Bronchial epithelial cell (primary cell): Measurements from ENCODE around the gene RAB11FIP4. TPM values are rescaled to one million over a fixed set of nuclear protein-coding genes. Genes with fewer than 3 reads are reported as not detected.

Source experiments
- DNase-seq: peaks from one replicate; pipeline ENCODE4 v3.0.0-alpha.2; 2010; ENCODE audit warnings: low read depth
- FAIRE-seq: peaks from 2 replicates; lab custom pipeline; 2011; peaks lifted over from hg19 to GRCh38; lab: Jason Lieb, UNC
- H3K27me3 ChIP-seq: 2 replicates; pipeline ENCODE4 v1.5.1; 2011; ENCODE audit warnings: low read length; ENCODE audit not compliant: control insufficient read depth, insufficient read depth
- H3K36me3 ChIP-seq: 2 replicates; pipeline ENCODE4 v1.5.1; 2011; ENCODE audit warnings: low read length; ENCODE audit not compliant: control insufficient read depth, insufficient read depth
- H3K4me3 ChIP-seq: 2 replicates; pipeline ENCODE4 v1.5.1; 2011; ENCODE audit warnings: mild to moderate bottlenecking, low read depth, low read length, control low read depth
- CTCF ChIP-seq: IDR thresholded peaks from 2 replicates; pipeline ENCODE4 v1.5.1; 2011; ENCODE audit warnings: mild to moderate bottlenecking, moderate library complexity, low read length, control low read depth, inconsistent platforms; ENCODE audit not compliant: insufficient read depth, severe bottlenecking
- total RNA-seq: library from RNA; depleted of rRNA; stranded (reverse); fragments of >200 nt; gene quantifications from 2 replicates; pipeline ENCODE4 v1.2.1, GENCODE V29; 2014

Gene RAB11FIP4
- total RNA-seq, 1 donor from 2014 or later, result 17.6 TPM

DNA sequence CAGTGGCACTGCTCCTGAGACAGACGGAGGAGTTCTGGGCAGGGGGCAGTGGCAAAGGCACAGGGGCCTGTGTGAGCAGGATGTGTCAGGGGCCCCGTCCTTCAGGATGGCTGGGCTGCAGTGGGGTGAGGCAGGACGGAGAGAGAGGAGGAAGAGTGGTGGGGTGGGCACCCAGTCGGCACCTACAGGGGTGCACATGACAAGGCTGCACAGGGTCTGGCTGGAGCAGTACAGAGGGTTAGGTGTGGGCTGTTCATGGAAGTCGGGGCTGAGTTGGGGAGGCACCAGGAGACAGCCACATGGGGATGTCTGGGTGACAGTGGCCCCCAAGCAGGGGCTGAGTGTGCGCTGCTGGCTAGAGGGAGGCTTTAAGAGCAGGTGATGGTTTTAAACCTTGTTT, 106.0 kb downstream of the RAB11FIP4 start:
- DNase-seq (no peak), FAIRE-seq (no peak)
- H3K4me3 ChIP-seq, result no peak overlapping the region
- H3K27me3 ChIP-seq, result no peaks in the 10 kb centered on the region
- no peaks in the 10 kb centered on the region for H3K36me3 ChIP-seq
- TF ChIP-seq CTCF, result no peak

DNA sequence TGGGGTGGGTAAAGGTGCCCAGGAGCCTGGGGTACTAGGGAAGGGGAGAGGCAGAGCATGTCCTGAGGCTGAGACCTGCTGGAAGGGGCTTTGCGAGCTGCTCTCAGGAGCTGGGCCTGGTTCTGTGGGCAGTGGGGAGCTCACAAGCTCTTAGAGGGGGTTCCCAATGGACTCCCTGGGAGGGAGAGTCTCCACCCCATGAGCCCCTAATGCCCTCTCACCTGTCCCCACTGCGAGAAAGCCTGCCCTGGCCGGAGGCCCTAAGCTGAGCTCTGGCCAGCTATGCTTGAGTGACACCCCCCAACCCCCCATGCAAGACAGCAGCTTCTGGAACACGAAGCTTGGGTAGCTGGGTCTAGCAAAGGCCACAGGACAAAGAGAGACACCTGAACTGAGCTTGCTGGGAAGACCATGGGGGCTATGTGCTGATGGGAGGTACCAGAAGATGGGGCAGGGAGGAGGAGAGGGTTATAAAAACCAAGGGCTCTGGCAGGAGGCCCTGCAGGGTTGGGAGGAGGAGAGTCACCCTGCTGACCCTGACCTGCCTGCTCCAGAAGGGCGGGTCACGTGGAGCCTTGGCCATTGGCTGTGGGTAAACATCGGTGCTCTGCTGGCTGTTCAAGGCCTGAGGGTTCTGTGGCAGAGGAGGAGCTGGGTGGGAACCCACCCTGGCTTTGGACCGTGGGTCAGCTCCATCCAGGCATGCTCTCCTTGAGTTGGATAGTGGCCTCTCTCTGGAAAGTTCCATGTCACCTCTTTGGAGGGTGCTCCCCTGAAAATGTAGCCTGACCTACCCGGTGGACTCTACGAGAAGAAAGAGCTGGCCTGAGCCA, 106.7 kb downstream of the RAB11FIP4 start:
- Histone ChIP-seq H3K27me3 (no peaks in the 10 kb centered on the region), H3K36me3 (no peaks in the 10 kb centered on the region), H3K4me3 (no peak overlapping the region)
- FAIRE-seq (no peak), DNase-seq (no peak)
- no peak for TF ChIP-seq CTCF

- peak; percentile 66 for DNase-seq
- no peak for FAIRE-seq
Observed at GRCh38 chr17:31499771-31500554, 108.5 kb downstream of the RAB11FIP4 start.

DNA sequence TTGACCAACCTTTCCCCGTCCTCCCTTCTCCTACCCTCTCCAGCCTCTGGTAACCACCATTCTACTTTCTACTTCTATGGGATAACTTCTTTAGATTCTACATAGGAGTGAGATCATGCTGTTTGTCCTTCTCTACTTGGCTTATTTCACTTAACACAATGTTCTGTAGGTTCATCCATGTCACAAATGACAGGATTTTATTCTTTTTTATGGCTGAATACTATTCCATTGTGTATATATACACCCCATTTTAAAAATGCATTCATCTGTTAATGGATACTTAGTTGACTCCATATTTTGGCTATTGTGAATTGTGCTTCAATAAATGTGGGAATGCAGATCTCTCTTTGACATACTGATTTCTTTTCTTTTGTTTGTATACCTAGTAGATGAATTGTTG, 115.0 kb downstream of the RAB11FIP4 start:
- Histone ChIP-seq H3K4me3 (no peak overlapping the region), H3K36me3 (peaks cover 1% of the 10 kb centered on the region), H3K27me3 (no peaks in the 10 kb centered on the region)
- FAIRE-seq (no peak), DNase-seq (no peak)
- no peak for TF ChIP-seq CTCF

More at GRCh38 chr17:31499771-31500554, 108.5 kb downstream of the RAB11FIP4 start:
- Histone ChIP-seq H3K36me3 (no peaks in the 10 kb centered on the region), H3K27me3 (no peaks in the 10 kb centered on the region), H3K4me3 (no peak overlapping the region)
- no peak for TF ChIP-seq CTCF

DNA sequence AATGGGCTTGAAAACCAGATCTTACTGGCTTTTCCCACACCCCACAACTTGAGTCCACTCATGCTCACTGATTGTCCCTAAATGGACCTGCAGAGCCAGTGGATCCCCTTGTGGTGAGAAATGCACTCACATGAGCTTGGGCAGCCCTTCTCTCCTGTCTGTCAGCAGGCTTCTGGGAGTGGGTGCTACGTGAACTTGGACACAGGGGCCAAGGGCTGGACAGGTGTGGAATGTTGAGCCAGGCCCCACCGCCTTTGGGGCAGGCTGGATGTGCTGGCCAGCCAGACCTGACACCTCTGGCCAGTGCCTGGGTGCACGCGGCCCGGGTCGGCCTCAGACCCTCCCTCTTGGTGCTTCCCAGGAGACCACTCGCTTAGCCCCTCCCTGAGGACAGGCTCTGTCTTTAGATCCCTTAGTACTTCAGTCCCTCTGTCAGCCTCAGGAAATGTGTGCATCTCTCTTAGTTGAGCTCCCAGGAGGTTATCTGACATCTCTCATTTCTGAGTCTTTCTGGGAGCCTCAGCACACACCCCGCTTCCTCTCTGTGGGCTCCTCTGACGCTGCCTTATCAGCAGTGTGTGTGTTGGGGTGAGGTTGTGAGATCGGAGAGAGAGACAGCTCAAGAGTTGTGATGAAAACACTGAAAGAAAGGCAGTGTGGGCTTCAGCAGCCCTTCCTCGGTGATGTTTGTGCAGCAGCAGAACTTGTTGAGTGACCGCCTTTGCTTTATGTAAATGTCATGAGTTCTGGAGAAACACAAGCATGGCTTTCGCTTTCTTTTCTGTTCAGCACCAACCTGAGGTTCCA, 117.0 kb downstream of the RAB11FIP4 start:
- DNase-seq (no peak), FAIRE-seq (peak; percentile 40)
- Histone ChIP-seq H3K36me3 (peaks cover 1% of the 10 kb centered on the region), H3K4me3 (no peak overlapping the region), H3K27me3 (no peaks in the 10 kb centered on the region)
- peak; percentile 37 for TF ChIP-seq CTCF
